HEK293 (cell line): Measurements from ENCODE around the gene CENPP.

ENCODE experiments used
- BCL6B ChIP-seq: fragments of 450-650 bp; formaldehyde crosslinking; IDR thresholded peaks from 2 replicates; pipeline ENCODE4 v1.5.1; 2017; ENCODE audit warnings: missing biosample characterization, missing genetic modification characterization
- CTCF ChIP-seq: fragments of 450-650 bp; formaldehyde crosslinking; IDR thresholded peaks from 2 replicates; pipeline ENCODE4 v1.5.1; 2016; ENCODE audit warnings: missing biosample characterization, missing genetic modification characterization
- GLIS2 ChIP-seq: fragments of 450-650 bp; formaldehyde crosslinking; IDR thresholded peaks from 2 replicates; pipeline ENCODE4 v1.5.1; 2016; ENCODE audit warnings: missing biosample characterization, missing genetic modification characterization
- KLF8 ChIP-seq: fragments of 450-650 bp; formaldehyde crosslinking; IDR thresholded peaks from 2 replicates; pipeline ENCODE4 v1.5.1; 2016; ENCODE audit warnings: missing biosample characterization, missing genetic modification characterization
- MYNN ChIP-seq: fragments of 450-650 bp; formaldehyde crosslinking; IDR thresholded peaks from 2 replicates; pipeline ENCODE4 v1.5.1; 2016; ENCODE audit warnings: missing biosample characterization, missing genetic modification characterization, borderline replicate concordance
- ZNF114 ChIP-seq: fragments of 450-650 bp; formaldehyde crosslinking; IDR thresholded peaks from 2 replicates; pipeline ENCODE4 v1.5.0; 2017; ENCODE audit warnings: missing biosample characterization, missing genetic modification characterization
- ZNF16 ChIP-seq: fragments of 450-650 bp; formaldehyde crosslinking; IDR thresholded peaks from 2 replicates; pipeline ENCODE4 v1.5.1; 2016; ENCODE audit warnings: low read depth, missing biosample characterization, missing genetic modification characterization
- ZNF184 ChIP-seq: fragments of 450-650 bp; IDR thresholded peaks from 2 replicates; pipeline ENCODE4 v1.5.1; 2018; ENCODE audit warnings: missing biosample characterization, mild to moderate bottlenecking, missing genetic modification characterization
- ZNF211 ChIP-seq: fragments of 450-650 bp; formaldehyde crosslinking; IDR thresholded peaks from 2 replicates; pipeline ENCODE4 v1.5.1; 2016; ENCODE audit warnings: low read depth, missing biosample characterization, missing genetic modification characterization
- ZNF398 ChIP-seq: fragments of 450-650 bp; formaldehyde crosslinking; IDR thresholded peaks from 2 replicates; pipeline ENCODE4 v1.5.1; 2017; ENCODE audit warnings: missing biosample characterization, missing genetic modification characterization
- ZNF670 ChIP-seq: fragments of 450-650 bp; formaldehyde crosslinking; IDR thresholded peaks from 2 replicates; pipeline ENCODE4 v1.5.1; 2016; ENCODE audit warnings: missing biosample characterization, missing genetic modification characterization, low read depth
- ZNF777 ChIP-seq: fragments of 450-650 bp; formaldehyde crosslinking; IDR thresholded peaks from 2 replicates; pipeline ENCODE4 v1.5.1; 2017; ENCODE audit warnings: missing biosample characterization, missing genetic modification characterization, borderline replicate concordance
- ZSCAN16 ChIP-seq: fragments of 450-650 bp; formaldehyde crosslinking; IDR thresholded peaks from 2 replicates; pipeline ENCODE4 v1.5.1; 2016; ENCODE audit warnings: missing biosample characterization, missing genetic modification characterization

- TF ChIP-seq BCL6B (tag by site-specific recombination) (no peak), KLF8 (no peak), CTCF (tag by site-specific recombination) (no peak), ZNF16 (tag by site-specific recombination) (no peak), ZNF184 (tag by site-specific recombination) (no peak), ZNF211 (tag by site-specific recombination) (no peak), ZNF398 (no peak), ZNF670 (tag by site-specific recombination) (no peak), ZSCAN16 (tag by site-specific recombination) (no peak), ZNF777 (tag by site-specific recombination) (no peak), GLIS2 (tag by site-specific recombination) (no peak), ZNF114 (tag by site-specific recombination) (no peak), MYNN (tag by site-specific recombination) (no peak)
Observed at GRCh38 chr9:92493749-92494387, 168.1 kb downstream of the CENPP start.
